ENCODE measurements around the gene DGAT2L6.
"Not testable (repeated sequence)": the region's sequence is repeated elsewhere in the genome, so short reads cannot be mapped to it uniquely, and the experiment has no call there.

DNA sequence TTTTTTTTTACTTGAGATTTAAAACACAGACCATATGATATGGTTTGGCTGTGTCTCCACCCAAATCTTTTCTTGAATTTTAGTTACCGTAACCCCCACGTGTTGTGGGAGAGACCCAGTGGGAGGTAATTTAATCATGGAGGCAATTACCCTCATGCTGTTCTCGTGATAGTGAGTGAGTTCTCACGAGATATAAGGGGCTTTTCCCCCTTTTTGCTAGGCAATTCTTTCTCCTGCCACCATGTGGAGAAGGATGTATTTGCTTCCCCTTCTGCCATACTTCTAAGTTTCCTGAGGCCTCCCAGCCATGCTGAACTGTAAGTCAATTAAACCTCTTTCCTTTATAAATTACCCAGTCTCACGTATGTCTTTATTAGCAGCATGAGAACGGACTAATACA, 32.3 kb downstream of the DGAT2L6 start:
- TF ChIP-seq, protein P1, sequence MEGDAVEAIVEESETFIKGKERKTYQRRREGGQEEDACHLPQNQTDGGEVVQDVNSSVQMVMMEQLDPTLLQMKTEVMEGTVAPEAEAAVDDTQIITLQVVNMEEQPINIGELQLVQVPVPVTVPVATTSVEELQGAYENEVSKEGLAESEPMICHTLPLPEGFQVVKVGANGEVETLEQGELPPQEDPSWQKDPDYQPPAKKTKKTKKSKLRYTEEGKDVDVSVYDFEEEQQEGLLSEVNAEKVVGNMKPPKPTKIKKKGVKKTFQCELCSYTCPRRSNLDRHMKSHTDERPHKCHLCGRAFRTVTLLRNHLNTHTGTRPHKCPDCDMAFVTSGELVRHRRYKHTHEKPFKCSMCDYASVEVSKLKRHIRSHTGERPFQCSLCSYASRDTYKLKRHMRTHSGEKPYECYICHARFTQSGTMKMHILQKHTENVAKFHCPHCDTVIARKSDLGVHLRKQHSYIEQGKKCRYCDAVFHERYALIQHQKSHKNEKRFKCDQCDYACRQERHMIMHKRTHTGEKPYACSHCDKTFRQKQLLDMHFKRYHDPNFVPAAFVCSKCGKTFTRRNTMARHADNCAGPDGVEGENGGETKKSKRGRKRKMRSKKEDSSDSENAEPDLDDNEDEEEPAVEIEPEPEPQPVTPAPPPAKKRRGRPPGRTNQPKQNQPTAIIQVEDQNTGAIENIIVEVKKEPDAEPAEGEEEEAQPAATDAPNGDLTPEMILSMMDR (conservative IDR thresholded peaks at IDR 0.05) = not testable (repeated sequence)
- TF ChIP-seq ZFX (IDR thresholded peaks at IDR 0.05) = not testable (repeated sequence)

Data from C4-2B (cell line).